BLaER1 (cell line): ENCODE measurements around the gene NUDT16L1.

ENCODE experiments used
- H3K27ac ChIP-seq: shearing (Covaris generic); formaldehyde crosslinking; 2 replicates; pipeline ENCODE4 v1.8.1; 2022
- H3K27me3 ChIP-seq: shearing (Covaris generic); formaldehyde crosslinking; 2 replicates; pipeline ENCODE4 v1.8.1; 2022
- H3K36me3 ChIP-seq: shearing (Covaris generic); formaldehyde crosslinking; 2 replicates; pipeline ENCODE4 v1.8.1; 2022
- H3K4me1 ChIP-seq: shearing (Covaris generic); formaldehyde crosslinking; 2 replicates; pipeline ENCODE4 v1.8.1; 2022
- H3K4me2 ChIP-seq: shearing (Covaris generic); formaldehyde crosslinking; 2 replicates; pipeline ENCODE4 v1.8.1; 2022
- H3K4me3 ChIP-seq: shearing (Covaris generic); formaldehyde crosslinking; 2 replicates; pipeline ENCODE4 v1.8.1; 2022
- H3K9ac ChIP-seq: shearing (Covaris generic); formaldehyde crosslinking; 2 replicates; pipeline ENCODE4 v1.8.1; 2022
- H3K9me3 ChIP-seq: shearing (Covaris generic); formaldehyde crosslinking; 2 replicates; pipeline ENCODE4 v1.8.1; 2022
- H4K20me1 ChIP-seq: shearing (Covaris generic); formaldehyde crosslinking; 2 replicates; pipeline ENCODE4 v1.8.1; 2022
- Cebpa-rat ChIP-seq: shearing (Covaris generic); IDR thresholded peaks from 2 replicates; pipeline ENCODE4 v1.8.1; 2022

The NUDT16L1 gene

DNA sequence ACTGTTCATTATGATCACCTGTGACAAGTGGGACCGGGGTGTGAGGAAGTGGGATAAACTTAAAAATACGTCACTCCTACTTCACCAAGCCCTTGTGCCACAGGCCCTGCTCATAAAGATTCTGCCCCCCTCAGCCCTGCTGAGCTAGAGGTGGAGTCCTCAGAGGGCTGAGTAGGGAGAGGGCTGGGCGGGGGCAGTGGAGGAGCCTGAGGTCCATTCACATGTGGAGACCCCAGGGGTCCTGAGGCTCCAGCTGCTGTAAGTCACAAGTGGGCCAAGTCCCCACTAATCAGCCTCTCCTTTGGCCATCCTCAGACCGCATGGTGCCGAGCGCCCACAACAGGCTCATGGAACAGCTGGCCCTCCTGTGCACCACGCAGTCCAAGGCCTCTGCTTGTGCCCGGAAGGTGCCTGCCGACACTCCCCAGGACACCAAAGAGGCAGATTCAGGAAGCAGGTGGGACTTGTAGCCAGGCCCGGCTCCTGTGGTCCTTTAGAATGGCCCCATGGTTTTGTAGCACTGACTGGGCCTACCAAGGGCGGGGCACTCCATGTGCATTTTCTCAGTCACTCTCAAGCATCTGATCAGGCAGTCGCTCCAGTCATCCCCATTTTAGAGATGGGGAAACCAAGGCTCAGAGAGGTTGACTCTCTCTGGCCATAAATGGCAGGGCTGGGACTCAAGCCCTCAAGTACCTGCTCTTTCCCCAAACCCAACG lies 51.4 kb downstream of the NUDT16L1 start:
- H3K4me1 ChIP-seq: peaks cover 58% of the 10 kb centered on the region
- H3K36me3 ChIP-seq: peaks cover 1% of the 10 kb centered on the region; the same call in 1 of the 2 replicates
- H3K9ac ChIP-seq: no peak overlapping the region
- H3K27ac ChIP-seq: no peak overlapping the region
- H4K20me1 ChIP-seq: 0 out of 2 replicates have a peak, but pooled peaks cover 6% of the 10 kb centered on the region
- no peak overlapping the region for H3K4me3 ChIP-seq
- no peak for TF ChIP-seq Cebpa-rat
- H3K4me2 ChIP-seq: no peak overlapping the region
- H3K27me3 ChIP-seq: no peaks in the 10 kb centered on the region
- no peaks in the 10 kb centered on the region for H3K9me3 ChIP-seq

DNA sequence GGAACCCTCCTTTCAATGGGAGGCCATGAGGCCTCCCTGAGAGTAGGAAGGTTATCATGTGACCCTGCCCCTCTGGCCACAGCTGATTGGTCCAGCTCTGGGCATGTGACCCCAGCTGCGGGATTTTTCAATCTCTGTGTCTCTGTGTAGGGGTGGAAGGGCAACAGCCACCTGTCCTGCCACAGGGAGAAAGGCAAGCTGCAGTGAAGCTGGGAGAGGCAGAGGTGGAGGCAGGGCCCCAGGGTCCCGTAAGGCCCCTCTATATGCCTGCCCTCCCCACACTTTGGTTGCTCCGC lies 51.9 kb downstream of the NUDT16L1 start:
- peaks cover 62% of the 10 kb centered on the region for H3K4me1 ChIP-seq
- H3K9ac ChIP-seq: no peak overlapping the region
- no peak for TF ChIP-seq Cebpa-rat

More for the DNA sequence above, 51.9 kb downstream of the NUDT16L1 start:
- Histone ChIP-seq H3K27ac (no peak overlapping the region), H3K4me3 (no peak overlapping the region), H3K4me2 (no peak overlapping the region), H3K36me3 (peaks cover 6% of the 10 kb centered on the region; the same call in 1 of the 2 replicates), H3K27me3 (no peaks in the 10 kb centered on the region), H4K20me1 (0 out of 2 replicates have a peak, but pooled peaks cover 11% of the 10 kb centered on the region), H3K9me3 (no peaks in the 10 kb centered on the region)
